ENCODE data around the gene SERPINB10.

- TF ChIP-seq EZH2 (IDR thresholded peaks at IDR 0.05; ENCODE audit: low read length, unreplicated experiment) (no peak), EZH2phosphoT487 (IDR thresholded peaks at IDR 0.05; ENCODE audit: borderline replicate concordance, low read length) (no peak)
- TF ChIP-seq, protein P1, sequence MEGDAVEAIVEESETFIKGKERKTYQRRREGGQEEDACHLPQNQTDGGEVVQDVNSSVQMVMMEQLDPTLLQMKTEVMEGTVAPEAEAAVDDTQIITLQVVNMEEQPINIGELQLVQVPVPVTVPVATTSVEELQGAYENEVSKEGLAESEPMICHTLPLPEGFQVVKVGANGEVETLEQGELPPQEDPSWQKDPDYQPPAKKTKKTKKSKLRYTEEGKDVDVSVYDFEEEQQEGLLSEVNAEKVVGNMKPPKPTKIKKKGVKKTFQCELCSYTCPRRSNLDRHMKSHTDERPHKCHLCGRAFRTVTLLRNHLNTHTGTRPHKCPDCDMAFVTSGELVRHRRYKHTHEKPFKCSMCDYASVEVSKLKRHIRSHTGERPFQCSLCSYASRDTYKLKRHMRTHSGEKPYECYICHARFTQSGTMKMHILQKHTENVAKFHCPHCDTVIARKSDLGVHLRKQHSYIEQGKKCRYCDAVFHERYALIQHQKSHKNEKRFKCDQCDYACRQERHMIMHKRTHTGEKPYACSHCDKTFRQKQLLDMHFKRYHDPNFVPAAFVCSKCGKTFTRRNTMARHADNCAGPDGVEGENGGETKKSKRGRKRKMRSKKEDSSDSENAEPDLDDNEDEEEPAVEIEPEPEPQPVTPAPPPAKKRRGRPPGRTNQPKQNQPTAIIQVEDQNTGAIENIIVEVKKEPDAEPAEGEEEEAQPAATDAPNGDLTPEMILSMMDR (conservative IDR thresholded peaks at IDR 0.05; ENCODE audit: low read depth, low read length), result no peak
These were observed 58.1 kb downstream of the SERPINB10 start for GRCh38 chr18:63965716-63966330.
